ENCODE data around the gene INAFM1.

INAFM1 gene

DNA sequence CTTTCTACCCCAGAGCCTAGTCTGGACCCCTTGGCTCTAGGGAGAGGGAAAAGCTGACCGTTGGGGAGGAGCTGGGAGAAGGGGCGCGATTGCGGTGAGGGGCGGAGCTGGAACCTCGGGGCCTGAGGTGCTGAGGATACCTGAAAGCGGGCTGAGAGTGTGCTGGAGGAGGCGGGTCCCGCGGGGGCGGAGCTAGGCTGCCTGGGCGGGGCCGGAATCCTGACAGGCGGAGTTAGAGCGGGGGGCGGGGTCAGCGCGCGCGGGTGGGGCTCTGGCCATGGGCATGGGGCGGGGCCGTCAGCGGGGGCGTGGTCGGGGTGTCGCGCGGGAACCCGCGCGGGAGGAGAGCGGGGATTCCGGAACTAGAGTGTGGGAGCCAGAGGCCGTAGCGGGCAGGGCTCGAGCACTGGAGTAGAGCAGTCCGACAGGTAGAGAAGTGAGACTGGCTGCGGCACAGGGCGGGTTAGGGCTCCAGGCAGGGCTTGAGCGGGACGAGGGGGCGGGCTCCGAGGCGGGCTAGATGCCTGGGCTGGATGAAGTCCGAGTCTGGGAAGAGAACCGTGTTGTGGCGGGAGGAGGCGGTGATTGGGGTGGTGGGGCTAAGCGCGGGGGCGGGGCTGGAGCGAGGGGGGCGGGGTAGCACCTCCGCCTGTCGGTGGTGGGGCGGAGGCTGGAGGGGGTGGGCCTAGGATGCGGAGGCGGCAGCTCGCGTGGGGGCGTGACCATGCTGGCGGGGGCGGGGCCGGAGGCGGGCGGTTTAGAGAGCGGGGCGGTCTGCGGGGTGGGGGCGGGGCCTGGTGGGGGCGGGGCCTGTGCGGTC, at the start of gene INAFM1:
TSS of gene INAFM1 (plus strand) at position 815 of the 820 bp plus-strand sequence. CDS start 35 bp downstream, outside the sequence.
- peak; percentile 78 to 95 for DNase-seq

DNA sequence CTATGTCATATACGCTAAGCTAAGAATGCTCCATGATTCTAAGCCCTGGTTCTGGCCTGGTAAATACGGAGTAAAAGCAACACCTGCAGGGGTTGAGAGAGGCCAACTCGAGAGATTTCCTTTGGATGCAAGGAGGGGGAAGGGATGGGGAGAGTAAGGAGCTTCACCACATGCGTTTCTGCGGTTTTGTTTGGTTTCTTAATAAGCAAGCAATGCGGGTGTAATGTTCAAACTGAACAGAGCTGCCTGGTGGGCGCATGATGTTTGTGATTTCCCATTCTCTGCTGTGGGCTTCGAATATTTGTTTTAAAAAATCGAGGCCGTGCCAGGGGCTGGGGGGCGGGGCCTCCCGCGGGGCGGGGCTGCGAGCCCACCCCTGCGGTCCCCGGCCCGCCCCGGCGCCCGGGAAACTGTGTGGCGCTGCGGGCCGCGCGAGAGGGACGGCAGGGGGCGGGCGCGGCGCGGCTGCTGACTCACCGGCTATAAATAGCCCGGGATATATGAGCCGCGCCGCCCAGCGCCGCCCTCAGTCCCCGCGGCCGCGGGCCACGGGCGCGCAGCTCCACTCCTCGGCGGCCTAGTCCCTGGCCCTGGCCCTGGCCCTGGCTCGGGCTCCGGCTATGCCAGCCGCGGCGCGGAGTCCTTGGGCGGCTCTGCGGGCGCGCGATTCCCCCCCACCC, 48.8 kb upstream of the INAFM1 start:
- peak; percentile 42 to 92 for DNase-seq

DNA sequence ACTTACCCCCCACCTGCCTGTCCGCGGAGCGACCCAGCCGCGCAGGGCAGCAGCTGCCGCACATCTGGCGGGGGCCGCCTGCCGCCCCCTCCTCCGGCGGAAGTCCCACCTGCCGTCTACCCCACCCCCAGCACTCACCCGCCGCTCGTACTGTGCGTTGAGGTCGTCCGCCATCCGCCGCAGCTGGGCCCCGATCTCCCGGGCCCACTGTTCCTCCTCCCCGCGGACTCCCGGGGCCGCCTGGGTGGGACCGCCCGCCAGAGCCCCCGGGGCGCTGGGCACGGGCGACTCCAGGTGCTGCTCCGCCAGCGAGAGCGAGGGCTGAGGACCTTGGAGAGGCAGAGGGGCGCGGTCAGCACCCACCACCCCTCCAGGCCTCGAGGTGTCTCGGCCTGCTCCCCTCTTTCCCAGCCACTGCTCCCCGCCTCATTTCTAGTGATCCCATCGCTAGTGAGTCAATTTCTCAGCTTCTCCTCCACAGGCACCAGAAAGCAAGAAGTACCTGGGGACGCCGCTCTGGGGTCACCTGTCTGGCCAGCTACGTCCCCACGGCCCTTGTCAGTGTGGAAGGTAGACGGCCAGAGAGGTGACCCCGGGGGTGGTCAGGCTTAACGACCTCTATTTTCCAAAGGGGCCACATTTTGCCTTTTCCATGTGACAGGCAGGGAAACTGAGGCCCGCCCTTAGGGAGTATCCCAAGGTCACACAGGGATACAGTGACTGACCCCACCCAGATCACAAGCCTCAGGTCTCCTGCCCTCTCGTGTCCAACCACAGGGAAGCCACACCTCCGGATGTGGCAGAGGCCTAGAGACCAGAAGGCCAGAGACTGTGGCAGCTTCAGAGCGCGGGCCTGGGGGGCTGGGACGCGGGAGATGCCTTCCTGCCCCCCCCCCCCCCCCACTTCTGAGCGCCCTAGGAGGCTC, 48.0 kb upstream of the INAFM1 start:
- DNase-seq, result peak in 1 of 2 experiments; percentile 41

DNA sequence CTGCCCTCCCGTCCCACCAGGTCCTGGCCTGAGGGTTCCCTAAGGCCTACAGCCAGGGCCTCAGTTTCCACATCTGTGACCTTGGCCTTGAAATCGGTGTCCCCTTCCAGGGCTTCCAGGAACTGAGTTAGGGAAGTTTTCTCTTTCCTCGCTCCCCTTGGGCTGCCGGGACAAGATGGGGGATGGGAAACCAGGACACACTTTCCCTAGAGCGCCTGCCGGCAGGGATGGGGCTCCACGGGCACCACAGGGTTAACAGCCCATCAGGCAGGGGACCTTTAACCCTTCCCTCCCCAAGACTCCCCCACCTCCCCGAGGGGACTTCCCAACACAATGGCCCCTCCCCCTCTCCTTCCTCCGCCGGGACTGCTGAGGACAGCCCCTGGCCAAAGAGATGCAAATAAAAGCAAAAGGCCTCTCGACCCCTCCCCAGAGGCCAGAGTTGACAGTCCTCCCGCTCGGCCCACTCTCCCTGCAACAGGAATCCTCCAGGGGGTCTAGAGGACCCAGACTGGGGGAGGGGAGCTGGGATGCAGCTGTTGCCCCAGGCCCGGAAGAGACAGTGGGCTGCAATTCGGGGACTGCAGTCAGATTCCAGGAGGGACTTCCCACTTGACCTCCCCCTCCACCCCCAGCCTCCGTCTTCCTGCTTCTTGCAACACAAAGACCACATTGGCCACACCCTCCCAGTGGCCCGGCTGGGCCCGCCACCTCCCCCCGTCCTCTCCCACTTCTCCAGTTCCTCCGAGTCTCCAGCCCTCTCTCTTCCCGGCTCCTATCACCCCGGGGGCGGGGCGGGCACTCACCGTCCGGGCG, 47.1 kb upstream of the INAFM1 start:
- peak in 1 of 2 experiments; percentile 71 for DNase-seq

DNA sequence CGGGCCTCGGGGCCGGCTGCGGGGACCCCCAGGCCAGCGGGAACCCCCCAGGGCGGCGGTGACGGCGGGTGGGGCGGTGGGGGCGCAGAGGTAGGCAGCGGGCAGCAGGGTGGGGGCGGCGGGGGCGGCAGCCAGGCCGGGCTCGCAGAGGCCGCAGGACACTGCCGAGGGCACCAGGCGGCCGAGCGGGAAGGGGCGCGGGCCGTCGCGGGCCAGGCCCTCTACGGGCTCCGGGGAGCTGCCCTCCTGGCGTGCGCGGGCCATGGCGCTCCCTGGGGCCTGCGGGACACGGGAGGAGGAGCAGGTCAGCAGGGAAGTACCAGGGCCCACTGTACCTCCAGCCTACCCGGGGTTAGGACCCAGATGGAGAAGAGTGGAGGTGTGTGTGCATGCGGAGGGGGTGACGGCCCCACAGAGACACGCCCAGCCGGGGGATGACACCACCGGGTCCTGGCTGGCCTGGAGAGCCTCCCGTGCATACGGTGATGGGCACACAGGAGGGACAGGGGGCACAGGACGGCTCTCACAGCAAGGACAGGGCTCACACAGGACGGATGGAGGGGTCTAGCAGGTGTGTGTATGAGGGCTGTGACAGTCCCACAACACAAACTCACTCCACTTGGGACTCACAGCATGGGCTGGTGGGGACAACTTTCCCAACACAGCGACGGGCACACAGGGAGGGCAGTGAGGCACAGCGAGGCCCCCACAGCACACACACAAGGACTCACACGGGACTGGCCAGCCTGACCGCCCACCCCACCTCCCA, 46.3 kb upstream of the INAFM1 start:
- peak in 1 of 2 experiments; percentile 54 for DNase-seq

DNA sequence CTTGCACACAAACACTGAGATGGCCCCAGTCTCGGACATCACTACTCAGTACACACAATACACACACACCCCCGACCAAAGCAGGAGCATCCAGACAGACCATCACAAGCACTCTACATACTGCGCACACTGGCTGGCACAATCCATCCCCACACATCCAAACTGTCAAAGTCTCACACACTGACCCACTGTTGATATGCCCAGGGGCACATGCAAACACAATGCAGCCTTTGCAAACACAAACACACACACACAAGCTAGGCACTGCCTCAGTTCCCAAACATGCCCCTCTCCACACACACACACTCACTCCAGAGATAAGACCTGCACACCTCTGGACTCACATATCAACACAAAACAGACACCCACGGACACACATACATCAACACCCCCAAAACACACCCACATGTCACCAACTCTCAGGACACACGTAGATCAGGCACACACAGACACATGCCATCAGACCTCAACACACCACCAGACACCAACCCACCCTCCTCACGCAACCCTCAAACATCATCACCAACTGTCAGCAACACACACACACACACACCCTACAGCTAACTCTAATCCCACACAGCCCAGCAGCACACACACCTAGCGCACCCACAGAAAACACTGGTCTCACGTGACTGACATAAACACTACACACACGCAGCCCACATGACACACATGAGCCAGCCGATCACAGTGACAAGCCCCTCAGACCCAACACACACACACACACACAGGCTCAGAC, 45.6 kb upstream of the INAFM1 start:
- no peak for DNase-seq

DNA sequence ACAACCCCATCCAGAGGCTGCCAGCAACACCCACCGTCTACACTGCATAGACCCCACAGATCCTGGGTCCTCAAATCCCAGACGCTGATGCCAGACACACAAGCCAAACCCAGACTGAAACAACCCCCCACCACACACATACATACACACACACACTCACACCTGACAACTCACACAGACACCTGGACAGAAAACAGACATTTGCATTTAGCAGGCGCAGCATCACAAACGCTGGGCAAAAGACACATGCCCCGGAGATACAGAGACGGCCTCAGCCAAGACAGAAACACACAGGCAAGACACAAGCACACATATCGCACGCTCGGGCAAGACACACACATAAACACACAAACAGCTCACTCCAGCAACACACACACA, 45.0 kb upstream of the INAFM1 start:
- DNase-seq, result peak; percentile 19 to 51

DNA sequence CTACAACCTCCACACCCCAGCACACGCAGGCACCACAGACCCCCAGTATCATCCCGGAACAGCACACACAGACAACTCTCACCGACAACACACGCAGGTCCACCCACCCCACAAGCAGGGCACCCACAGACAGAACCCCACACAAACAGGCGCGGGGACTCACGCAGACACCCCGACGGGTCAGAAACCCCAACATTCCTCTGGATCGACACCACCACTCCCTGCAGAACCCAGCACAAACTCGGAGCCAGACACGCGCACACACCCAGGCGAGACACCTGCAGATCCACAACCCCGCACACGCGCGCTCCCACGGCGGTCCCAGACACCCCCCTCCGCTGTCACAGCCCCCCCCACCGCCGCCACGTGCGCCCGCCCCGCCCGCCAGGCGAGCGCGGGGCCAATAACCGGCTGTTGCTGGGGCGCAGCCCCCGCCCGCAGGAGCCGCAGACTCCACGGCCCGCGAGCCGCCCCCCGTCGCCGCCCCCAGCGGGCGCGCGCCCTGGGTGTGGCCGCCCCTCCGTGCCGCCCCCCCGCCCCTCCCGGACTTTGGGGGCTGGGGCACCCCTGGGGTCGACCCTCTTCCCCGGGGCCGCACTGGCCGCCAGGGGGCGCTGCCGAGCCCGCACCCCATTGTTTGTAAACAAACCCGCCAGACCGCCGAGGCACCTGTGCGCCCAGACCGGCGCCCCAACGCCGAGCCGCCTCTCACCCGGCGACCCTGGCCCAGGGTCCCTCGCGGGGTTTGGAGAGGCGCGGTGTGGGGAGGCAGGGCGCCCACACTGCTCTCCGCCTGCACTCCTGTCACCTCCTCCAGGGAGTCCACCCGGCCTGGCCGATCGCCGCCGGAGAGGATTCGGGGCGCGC, 44.4 kb upstream of the INAFM1 start:
- DNase-seq, result peak in 1 of 2 experiments; percentile 34

DNA sequence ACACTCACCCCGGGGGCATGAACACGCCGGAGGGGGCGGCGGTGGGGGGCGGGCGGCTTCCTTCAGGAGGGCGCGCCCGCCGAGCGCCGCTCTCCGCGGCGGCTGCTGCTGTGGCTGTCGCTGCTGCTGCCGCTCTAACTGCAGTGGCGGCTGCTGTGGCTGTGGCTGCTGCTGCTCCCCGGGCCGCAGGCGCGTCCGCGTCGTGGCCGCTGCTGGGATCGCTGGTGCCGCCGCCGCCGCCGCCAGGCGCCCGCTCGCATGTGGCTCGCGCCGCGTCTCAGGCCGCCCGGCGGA, 43.8 kb upstream of the INAFM1 start, which contains the start of gene BBC3:
TSS of gene BBC3 (minus strand) at position 279 of the 294 bp plus-strand sequence. CDS start 2,768 bp downstream, outside the sequence.
- no peak for DNase-seq

DNA sequence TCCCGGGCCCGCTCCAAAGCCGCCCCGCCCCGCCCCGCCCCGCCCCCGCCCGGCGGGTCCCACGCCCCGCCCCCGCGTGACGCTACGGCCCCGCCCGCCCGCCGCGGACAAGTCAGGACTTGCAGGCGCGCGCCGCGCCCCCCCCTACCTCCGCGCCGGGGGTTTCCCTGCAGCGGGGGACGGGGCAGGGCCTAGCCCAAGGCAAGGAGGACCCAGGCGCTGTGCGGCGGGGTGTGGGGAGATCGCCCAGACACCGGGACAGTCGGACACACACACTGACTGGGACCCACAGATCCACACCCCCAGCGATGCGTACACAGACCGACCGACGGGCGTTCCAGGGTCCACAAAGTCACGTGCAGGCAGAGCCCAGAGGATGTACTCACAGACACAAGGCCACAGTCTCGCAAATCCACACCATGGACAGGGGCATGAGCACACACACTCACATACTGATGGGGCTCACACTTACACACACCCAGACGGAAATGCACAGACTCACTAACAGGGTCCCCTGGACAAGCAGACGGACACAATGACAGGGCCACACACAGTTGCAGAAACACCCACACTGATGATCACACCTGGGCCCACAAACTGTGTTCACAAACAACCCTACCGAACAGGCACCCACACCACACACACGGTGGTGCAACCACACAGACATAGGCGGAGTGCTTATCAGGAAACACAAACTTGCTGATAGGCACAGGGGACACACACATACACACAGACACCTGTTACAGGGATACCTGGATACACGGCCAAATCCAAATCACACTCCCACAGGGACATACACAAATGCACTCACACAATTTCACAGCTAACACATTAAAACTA, 43.2 kb upstream of the INAFM1 start:
- peak in 1 of 2 experiments; percentile 75 for DNase-seq

DNA sequence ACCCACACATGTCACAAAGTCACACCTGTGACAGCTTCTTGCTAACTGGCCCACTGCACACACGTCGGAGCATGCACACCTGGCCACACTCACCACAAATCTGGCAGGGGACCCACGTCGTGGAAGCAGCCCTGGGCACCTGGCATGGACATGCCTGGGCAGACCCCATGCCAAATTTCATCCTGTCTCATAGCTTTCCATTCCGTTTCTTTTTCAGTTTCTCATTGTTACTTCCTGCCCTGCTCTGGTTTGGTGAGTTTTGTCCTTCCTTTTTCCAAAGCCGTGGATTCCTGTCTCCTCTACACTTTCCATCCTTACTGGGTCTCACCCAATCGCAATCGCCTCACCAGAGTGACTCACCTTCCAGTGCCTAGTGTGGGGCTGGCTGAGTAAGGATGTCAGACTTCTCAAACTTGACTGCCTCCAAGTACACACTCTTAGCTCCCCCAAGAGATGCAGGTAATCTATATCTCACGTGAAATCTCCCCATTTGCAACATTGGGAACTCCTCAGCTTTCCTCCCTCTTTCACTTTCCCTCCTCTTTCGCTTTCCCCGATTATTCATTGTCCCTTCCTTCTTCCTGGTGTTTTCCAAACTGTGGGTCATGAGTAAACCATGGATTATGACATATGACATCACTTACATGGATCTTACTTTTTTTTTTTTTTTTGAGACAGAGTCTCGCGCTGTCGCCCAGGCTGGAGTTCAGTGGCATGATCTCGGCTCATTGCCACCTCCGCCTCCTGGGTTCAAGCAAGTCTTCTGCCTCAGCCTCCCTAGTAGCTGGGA, 42.1 kb upstream of the INAFM1 start:
- no peak for DNase-seq

DNA sequence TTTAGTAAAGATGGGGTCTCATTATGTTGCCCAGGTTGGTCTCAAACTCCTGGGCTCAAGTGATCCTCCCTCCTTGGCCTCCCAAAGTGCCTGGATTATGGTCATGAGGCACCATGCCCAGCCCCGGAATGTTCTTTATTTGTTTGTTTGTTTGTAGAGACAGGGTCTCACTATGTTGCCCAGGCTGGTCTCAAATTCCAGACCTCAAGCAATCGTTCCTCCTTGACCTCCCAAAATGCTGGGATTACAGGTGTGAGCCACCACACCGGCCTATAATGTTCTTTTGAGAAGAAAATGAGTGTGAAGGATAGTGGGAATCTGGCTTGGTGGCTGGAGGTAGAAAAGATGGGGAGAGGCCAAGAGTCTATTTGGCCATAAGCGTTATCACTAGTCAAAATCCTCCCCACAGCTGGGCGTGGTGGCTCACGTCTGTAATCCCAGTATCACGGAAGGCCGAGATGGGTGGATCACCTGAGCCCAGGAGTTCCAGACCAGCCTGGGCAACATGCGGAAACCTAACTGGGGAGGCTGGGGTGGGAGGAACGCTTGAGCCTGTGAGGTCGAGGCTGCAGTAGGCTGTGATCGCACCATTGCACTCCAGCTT, 38.5 kb upstream of the INAFM1 start:
- DNase-seq, result no peak

DNA sequence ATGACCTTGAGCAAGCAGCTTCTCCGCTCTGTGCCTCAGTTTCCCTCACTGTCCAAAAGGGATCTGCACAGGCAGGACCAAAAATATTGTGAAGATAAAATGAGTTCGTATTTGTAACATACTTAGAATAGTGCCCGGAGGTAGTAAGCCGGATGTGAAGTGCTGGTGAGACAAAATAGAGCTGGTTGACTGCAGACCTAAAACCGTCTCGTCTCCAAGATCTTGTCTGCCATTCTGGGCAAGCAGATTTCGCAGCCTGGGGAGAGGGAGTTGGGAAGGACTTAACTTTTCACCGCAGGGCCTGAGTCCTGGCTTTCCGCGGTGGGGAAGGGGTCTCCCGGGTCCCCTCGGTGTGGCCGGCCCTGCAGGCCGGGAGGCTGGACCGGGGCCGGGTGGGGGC, 35.5 kb upstream of the INAFM1 start:
- DNase-seq, result no peak

DNA sequence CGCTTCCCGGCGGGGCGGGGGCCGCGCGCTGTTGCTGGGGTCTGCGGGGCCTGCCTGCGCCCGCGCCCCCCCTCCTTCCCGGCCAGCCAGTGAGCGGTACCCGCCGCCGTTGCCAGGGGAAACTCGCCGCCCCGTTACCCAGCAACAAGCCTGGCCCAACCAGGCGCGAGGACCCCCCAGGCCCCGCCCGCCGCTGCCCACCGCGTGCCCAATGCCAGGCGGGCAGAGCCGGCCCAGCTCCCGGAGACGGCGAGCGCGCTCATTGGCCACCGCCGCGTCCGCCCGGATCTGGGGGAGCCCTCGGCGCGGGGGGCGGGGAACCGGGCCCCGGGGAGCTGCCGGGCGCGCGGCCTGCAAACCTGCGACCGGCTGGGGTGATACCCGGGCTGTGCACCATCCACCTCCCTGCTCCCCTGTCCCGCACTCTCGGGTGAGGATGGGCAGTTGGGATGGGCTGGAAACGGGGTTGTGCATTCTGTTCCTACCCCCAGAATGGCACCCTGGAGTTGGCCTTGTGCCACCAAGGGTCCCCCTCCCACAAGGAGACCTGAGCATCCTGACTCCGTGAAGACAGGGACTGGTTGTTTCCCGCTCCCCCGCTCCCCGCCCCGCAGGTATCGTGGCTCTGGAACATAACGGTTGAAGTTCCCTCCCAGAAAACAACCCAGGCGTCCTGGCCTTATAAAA, 34.9 kb upstream of the INAFM1 start:
- DNase-seq, result peak in 1 of 2 experiments; percentile 45

DNA sequence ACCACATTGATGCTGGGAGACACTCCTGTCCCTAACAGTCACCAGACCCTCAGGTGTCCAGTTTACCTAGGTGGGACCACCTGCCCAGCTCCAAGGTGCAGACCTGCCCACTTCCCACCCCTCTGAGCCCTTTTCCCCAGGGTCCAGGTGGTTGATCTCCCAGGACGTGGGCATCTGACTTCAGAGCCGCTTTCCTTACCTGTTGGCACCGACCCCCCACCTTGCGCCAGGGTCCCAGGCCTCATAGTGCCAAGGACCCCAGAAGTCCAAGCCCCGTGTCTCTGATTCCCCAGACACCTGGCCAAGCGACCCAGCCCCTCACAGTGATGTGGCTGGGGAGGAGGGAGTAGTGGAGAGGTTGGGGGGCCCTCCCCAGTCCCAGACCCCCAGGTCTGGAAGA, 34.1 kb upstream of the INAFM1 start:
- no peak for DNase-seq

DNA sequence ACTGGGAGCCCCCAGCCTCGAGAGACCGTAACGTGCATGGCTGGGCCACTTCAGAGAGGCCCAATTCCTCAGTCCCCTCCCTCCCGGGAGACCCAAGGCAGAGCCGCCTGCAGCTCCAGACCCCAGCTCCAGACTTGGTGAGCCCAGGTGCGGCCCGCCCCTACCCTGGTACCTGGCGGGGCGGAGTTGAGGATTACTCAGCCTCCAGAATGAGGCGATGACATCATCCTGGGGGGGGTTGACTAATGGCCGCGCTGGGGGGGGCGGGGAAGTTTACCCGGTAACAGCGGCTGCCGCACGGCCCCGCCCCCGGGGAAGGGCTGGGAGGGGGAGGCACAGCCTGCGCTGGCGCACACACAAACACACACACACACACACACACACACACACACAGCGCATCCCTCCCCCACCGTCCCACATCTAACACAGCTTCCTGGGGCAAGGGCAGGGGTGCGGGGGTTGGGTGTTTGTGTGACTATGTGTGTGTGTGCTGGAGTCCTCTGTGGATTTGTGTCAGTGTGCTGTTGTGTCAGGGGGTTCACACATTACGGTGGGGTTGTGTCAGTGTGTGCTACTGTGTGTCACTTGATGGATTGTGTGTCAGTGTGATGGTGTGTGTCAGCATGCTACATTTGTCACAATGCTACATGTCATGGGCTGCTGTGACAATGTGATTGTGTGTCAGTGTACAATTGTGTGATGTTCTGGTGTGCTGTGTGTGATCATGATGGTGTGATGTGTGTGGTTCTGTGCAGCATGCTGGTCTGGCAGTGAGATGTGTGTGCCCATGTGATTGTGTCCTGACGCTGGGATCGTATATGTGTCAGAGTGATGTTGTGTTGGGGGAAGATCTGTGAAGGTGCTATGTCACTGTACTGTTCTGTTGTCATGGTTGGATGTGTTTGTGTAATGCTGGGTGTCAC, 33.4 kb upstream of the INAFM1 start:
- peak; percentile 25 to 70 for DNase-seq

Data from NCI-H526 (cell line).